NCI-H345 treated with DMSO at 0.1 percent for 48 hours (cell line): Measurements from ENCODE around the gene MRAP2.
"Not testable (repeated sequence)": the region's sequence is repeated elsewhere in the genome, so short reads cannot be mapped to it uniquely, and the experiment has no call there.

Experiments used
- DNase-seq: peaks from one replicate; lab custom pipeline; 2025; ENCODE audit not compliant: unreplicated experiment; lab: John Stamatoyannopoulos, UW

Gene MRAP2

DNA sequence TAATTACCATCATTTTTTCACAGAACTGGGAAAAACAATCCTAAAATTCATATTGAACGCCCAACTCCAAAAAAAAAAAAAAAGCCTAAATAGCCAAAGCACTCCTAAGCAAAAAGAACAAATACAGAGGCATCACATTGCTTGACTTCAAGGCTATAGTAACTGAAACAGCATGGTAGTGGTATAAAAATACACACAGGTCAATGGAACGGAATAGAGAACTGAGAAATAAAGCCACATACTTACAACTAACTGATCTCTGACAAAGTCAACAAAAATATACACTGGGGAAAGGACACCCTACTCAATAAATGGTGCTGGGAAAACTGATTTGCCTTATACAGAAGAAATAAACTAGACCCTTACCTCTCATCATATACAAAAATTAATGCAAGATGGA is 89.6 kb downstream of the MRAP2 start:
- no peak for DNase-seq

DNA sequence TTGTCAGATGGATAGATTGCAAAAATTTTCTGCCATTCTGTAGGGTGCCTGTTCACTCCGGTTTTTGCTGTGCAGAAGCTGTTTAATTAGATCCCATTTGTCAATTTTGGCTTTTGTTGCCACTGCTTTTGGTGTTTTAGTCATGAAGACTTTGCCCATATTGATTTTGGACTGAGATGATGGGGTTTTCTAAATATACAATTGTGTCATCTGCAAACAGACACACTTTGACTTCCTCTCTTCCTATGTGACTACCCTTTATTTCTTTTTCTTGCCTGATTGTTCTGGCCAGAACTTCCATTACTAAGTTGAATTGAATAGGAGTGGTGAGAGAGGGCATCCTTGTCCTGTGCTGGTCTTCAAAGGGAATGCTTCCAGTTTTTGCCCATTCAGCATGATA is 96.0 kb downstream of the MRAP2 start:
- not testable (repeated sequence) for DNase-seq

DNA sequence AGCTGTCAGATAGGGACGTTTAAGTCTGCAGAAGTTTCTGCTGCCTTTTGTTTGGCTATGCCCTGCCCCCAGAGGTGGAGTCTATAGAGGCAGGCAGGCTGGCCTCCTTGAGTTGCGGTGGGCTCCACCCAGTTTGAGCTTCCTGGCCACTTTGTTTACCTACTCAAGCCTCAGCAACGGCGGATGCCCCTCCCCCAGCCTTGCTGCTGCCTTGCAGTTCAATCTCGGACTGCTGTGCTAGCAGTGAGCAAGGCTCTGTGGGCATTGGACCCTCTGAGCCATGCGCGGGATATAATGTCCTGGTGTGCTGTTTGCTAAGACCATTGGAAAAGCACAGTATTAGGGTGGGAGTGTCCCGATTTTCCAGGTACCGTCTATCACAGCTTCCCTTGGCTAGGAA is 99.8 kb downstream of the MRAP2 start:
- DNase-seq = not testable (repeated sequence)

DNA sequence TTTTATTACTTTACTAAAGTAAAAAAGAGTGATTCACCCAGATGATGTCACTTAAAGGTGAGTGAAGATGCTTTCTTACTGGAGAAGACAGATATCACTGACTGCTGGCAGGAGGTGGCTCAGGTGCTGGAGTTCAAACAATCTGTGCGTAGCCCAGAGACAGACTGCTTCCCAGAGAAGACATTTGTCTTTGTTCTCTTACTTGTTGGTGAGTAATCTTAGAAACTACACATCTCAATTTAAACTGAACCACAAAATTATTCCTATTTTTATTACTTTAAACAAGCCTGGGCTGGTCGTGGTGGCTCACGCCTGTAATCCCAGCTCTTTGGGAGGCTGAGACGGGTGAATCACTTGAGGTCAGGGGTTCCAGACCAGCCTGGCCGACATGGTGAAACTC is 101.7 kb downstream of the MRAP2 start:
- DNase-seq = no peak

DNA sequence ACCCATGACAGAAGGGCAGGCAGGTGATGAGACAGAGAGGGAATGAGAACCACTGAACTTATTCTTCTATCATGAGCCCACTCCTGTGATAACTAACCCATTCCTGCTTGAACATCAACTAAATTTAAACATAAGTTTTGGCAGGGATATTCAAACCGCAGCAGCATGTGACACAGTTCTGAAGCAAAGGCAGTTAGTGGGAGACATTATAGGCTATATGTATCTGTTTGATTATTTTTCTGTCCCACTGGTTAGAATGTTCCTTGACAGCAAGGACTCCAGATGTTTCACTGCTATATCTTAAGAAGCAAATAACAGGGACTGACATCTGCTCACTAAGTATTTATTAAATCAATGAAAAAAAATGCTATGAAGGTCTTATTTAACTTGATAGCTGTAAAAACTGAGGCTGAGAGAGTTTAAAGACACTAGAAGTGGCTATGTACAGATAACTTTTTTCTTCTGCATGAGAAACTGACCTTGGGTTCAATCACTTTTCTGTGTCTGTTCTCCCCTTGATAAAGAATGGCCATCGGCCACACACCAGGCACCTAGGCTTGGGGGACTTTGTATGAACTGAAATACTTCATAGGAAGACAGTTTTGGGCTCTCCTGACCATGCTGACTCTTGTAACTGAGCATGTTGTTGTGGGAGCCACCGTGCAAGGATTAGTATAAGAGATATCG is 102.9 kb downstream of the MRAP2 start:
- no peak for DNase-seq

DNA sequence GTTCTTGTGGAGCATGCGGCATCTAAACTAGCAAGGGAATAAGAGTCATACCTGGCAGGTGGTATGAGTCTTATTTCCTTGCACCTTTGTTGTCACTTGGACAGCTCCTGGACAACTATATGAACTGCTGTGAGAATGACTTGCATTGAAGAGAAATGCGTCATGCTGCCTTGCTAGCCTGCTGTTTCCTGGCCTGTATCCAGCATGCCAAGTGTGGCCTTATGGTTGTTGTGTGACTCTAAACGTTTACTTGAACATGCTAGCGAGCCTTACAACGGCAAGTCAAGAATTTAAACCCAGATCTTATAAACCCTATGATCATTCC is 103.4 kb downstream of the MRAP2 start:
- peak; percentile 31 for DNase-seq

DNA sequence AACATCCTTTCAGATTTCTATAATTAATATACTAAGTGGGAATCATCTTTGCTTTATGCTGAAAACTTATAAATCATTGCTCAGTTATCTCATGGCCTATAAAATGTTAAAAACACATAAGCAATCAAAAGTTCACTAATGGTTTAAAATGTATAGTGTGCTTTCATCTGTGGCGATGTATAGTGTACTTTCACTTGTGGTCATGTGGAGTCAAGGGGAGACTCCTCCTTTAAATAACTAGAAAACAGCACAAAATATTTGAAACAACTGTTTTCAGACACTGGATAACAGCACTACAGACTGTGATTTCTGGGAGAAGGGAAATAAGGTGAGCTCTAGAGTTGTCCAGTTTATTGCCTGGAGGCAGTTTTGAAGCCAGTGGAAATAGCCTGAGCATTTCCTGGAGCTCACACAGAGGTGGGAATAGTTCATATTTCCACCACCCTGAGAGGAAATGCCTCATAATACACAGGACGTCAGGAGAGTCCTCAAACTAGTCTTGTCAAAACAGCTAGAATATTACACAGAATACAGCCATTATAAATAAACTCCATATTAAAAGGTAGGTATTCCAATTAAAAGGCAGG is 104.5 kb downstream of the MRAP2 start:
- no peak for DNase-seq

DNA sequence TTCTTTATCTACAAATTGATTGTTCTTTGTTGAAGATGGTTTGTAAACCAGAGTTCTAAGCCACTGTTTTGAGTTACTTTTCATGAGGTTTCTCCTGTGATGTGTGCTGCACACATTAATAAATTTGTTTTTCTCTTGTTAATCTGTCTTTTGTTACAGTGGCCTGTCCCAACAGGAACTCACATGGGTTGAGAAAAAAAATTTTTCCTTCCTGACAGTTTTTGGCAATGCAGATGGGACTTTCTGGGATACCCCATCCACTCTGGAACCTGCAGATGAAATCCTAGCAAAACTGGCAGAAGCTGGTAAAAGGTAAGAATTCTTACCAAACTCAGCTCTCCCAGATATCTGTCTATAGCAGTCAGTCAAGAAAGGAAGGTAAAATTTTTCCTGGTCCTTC is 105.7 kb downstream of the MRAP2 start:
- no peak for DNase-seq
